HG03354 (cell line): Measurements from ENCODE around the gene LSS.
"Not testable (repeated sequence)": the region's sequence is repeated elsewhere in the genome, so short reads cannot be mapped to it uniquely, and the experiment has no call there.

Experiments
- ATAC-seq: cut with Tn5 transposase; IDR thresholded peaks from one replicate; pipeline ENCODE4 v1.9.1; 2021; ENCODE audit warnings: mild to moderate bottlenecking; ENCODE audit not compliant: unreplicated experiment, poor library complexity, severe bottlenecking

Gene LSS

GRCh38 chr21:46208761-46209721 is 19.5 kb downstream of the LSS start:
- no peak for ATAC-seq

- no peak for ATAC-seq
These were observed 20.5 kb downstream of the LSS start for GRCh38 chr21:46207920-46208591.

- no peak for ATAC-seq
These were observed 21.3 kb downstream of the LSS start for GRCh38 chr21:46207006-46207919.

DNA sequence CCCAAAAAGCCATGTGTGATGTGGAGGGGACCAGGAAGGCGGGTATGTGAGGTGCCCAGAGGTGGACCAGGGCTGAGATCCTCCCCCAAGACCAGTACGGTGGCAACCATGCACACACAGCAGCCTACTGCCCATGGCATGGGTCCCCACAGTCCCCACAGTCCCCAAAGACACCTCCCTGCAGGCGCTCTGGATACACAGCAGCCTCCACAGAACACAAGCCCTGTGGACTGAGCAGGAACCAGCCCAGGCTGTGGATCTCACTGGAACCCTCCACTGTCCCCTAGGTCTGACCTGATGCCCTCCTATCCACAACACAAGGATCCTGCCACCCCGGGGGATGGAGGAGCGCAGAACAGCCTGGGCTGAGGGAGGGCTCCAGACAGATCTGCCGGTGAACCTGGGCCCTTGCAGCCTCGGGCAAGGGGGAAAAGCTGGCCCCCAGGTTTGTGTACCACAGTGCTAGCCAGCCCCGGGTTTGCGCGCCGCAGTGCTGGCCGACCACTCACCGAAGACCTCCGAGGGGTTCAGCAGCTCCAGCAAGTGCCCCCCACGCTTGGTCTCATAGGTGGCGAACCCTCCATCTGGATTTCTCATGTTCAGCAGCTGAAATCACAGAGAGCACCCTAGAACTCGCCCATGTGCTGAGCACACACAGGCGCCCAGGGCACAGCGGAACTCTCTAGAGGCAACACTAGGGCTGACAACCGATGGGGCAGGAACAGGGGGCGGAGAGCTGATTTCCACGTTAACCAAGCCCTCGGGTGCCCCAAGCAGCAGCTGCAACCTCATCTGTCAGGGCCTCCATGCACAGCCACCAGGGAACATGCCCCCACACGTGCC is 22.2 kb downstream of the LSS start:
- no peak for ATAC-seq

DNA sequence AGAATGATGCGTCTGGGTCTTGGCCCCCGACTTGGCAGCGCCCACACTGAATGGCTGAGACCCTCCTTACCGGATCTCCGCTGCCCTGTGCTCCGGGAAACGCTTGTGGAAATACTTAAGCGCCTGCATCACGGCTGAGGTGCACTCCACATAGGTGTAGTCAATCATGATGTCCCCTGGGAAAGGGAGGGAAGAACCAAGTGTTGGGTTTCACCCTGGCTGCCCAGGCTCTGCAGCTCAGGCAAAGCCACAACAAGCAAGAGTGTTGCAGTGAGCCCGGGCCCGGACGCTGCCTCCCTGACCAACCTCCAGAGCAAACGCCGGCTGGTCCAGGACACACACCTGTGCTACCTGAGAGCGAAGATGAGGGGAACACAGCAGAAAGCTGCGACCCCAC is 22.8 kb downstream of the LSS start:
- no peak for ATAC-seq

DNA sequence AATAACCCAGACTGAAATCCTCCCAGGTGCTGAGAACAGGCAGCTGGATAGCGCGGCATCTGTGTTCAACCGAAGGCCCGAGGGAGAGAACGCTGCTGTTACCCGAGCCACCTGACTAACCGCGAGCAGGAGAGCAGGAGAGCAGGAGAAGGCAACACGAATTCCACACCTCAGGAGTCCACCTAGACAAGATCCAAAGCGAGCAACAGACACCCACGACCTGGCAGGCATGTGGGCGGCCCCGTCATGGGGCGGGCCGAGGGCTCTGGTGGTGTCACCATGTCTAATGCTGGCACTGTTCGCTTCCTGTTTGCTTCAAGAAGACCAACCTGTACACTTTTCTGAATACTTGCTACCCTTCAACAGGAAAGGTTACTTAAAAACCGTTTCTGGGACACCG is 23.4 kb downstream of the LSS start:
- no peak for ATAC-seq

DNA sequence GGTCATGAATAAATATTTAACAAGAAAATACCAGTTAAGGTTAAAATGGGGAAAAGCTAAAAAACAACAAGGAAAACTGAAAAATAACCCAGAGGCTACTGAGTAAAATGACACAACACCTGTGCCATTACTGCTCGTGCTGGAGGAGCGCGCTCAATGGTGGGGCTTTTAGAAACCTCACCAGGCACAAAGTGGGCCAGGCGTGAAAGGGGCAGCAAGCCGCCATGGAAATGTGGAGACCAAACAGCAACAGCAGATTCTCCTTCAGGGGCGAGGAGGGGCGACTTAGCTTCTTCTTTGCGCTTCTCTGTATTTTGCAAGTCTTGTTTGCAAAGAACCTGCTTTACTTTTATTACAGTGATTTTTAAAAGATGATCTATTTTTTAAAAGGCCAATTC is 25.4 kb downstream of the LSS start:
- ATAC-seq: no peak

GRCh38 chr21:46202592-46203202 is 25.9 kb downstream of the LSS start:
- ATAC-seq: no peak

GRCh38 chr21:46200877-46201803 is 27.4 kb downstream of the LSS start:
- not testable (repeated sequence) for ATAC-seq

DNA sequence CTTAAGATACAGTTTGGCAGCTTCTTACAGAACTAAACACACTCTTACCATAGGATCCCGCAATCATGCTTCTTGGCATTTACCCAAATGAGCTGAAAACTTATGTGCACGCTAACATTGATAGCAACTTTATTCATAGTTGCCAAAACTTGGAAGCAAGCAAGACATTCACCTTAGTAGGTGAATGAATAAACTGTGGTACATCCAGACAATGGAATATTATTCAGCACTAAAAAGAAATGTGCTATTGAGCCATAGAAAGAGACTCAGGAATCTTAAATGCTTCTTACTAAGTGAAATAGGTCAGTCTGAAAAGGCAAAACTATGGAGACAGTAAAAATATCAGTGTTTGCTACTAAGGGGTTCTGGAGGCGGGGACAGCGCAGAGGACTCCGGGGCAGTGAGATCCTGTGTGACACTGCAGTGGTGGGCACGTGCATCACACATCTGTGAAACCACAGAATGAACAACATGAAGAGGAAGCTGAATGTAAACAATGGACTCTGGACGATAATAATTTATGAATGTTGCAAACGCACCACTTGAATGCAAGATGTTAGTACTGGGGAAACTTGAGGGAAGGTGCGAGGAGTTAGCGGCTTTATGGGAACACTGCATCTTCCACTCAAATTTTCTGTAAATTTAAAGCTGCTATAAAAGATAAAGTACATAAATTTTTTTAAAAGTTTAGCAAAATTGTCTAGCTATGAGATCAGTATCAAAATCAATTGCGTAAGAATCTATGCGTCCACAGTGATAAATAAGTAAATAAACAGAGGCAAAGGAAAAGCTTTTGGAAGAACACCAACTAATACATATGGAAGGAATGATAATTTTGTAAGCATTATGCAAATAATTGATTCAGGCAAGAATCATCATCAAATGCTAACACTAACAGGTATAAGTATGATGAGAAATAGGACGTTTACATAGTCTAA is 28.9 kb downstream of the LSS start:
- ATAC-seq: no peak

DNA sequence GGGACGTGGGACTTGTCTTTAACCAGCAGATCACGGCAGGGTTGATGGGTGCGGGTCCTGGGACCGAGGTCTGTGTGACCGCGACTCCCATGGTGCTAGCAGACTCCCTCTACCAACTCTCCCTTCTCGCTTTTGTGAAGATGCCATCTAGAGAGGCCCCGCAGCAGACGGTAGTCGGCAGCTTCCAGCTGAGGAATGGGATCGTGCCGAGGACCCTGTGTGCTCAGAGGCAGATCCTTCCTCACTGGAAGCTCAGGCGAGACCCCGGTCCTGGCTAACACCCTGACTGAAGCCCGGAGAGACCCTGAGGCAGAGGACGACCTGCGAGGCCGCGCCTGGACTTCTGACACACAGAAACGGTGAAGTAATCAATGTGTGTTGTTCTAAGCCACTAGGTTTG is 31.8 kb downstream of the LSS start:
- no peak for ATAC-seq

DNA sequence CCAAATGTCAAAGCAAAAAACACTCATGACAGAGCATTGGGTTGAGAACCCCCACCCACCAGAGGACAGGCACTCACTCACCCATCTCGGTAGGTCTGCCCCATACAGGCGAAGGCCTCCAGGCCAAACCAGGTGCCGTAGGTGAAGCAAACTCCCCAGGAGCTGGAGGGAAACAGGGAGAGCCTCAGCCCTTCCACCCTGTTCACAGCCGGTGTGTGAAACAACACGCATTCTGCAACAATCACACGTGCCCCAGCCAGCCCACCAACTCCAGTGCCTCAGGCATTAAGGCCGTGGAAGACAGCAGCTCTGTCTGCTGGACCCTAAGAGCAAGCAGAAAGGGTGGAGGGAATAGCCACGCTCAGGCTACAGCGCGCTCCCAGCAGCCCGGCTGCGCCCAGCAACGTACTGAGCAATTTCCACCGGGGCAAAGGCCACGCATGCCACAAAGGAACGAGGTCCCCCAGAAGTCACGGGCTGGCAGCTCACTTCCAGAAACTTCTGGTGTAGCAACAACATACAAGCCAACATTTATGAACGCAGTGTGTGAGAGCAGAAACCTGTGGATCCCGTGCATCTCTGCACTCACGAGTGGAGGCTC is 32.9 kb downstream of the LSS start:
- no peak for ATAC-seq

DNA sequence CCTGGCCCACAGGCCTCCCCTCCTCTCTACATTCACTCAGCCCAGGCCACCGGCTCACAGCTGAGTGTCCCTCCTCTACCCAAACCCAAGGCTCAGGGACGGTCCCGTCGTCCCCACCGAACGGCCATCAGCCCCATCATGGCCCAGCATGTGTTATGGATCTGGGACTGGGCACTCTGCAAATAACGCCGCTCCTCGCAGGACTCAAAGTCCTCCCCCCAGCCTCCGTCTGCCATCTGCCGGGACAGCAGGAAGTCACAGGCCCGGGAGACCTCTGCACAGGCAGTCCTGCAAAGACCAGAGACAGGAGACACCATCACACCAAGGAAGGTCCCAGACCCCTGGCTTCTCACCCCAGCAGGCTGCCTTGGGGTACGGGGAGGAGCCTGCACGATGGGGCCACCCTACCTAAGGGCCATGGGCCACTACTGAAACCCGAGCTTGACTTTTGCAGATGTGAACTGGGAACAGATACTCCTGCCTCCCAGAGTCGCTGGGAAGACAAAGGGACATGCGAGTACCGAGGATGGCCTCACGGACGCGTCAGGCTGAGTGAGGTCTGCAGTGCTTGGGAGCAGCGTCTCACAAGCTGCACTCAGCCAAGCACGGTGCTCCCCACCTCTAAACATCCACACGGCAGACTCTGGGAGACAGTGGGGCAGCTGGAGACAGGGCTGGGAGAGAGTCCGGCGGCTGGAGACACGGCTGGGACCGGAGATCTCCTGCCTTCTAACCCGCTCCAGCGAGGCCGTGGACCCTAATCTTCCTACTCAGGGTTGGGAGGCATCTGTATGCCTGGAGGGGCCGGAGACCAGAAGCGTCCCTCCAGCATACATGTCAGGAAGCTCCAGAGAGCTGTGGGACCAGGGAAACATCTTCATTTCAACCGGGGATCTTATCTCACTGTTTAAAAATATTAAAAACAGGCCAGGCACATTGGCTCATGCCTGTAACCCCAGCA is 33.9 kb downstream of the LSS start:
- ATAC-seq: no peak

DNA sequence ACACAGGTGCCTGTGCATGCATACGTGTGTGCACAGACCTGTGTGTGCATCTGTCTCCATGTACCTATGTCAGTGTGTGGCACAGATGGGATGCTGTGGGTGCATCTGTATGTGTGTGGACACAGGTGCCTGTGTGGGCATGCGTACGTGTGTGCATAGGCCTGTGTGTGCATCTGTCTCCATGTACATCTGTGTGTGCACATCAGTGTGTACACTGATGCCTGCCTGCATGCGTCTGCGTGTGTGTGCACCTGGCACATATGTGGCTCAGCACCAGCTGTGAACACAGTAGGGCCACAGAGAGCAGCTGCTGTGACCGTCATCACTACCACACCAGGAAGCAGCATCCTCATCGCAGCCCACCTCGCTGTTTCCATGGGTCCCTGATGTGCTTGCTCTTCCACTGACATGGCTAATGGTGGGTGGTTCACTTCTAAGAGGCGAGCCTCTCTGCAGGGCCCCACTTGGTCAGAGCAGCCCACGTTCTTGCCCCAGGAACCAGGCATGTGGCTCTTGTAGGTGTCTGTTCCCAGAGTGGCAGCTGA is 34.7 kb downstream of the LSS start:
- ATAC-seq: no peak
